Activated naive CD4-positive, alpha-beta T cell treated with anti-CD3 and anti-CD28 coated beads for 36 hours (primary cell): Measurements from ENCODE around the gene SPRYD7. TPM values are rescaled to one million over a fixed set of nuclear protein-coding genes. Genes with fewer than 3 reads are reported as not detected.
"Not testable (repeated sequence)": the region's sequence is repeated elsewhere in the genome, so short reads cannot be mapped to it uniquely, and the experiment has no call there.

Experiments
- CTCF ChIA-PET: fragments of 350-600 bp; sonication (Branson Sonifier 250); formaldehyde crosslinking; loops from one replicate; lab custom pipeline; 2021; ENCODE audit warnings: antibody characterized with exemption; lab: Charles Lee
- DNase-seq: peaks from one replicate; pipeline ENCODE4 v3.0.0-alpha.2; 2020
- H3K27ac Mint-ChIP-seq: one replicate; pipeline ENCODE4 v1.8.0; 2021; ENCODE audit warnings: mild to moderate bottlenecking, mixed read lengths
- H3K27me3 Mint-ChIP-seq: one replicate; pipeline ENCODE4 v1.8.0; 2021; ENCODE audit warnings: low read depth, mixed read lengths
- H3K36me3 Mint-ChIP-seq: one replicate; pipeline ENCODE4 v1.8.0; 2021; ENCODE audit warnings: low read depth, mixed read lengths
- H3K4me1 Mint-ChIP-seq: one replicate; pipeline ENCODE4 v1.8.0; 2021; ENCODE audit warnings: low read depth, mixed read lengths
- H3K4me3 Mint-ChIP-seq: one replicate; pipeline ENCODE4 v1.8.0; 2021; ENCODE audit warnings: mild to moderate bottlenecking, moderate library complexity, mixed read lengths
- H3K9me3 Mint-ChIP-seq: one replicate; pipeline ENCODE4 v1.8.0; 2021; ENCODE audit warnings: mixed read lengths
- intact Hi-C: fragments of 100-400 bp; cut with micrococcal nuclease; formaldehyde crosslinking; loops from one replicate; pipeline ENCODE4 v1.15.1; 2023
- total RNA-seq, 2 experiments: library from RNA; stranded (reverse); gene quantifications; one replicate each; pipeline ENCODE4 v1.2.3, GENCODE V29; 2021

The SPRYD7 gene
- total RNA-seq, 2 experiments from 2014 or later: 2.5 to 2.6 TPM

DNA sequence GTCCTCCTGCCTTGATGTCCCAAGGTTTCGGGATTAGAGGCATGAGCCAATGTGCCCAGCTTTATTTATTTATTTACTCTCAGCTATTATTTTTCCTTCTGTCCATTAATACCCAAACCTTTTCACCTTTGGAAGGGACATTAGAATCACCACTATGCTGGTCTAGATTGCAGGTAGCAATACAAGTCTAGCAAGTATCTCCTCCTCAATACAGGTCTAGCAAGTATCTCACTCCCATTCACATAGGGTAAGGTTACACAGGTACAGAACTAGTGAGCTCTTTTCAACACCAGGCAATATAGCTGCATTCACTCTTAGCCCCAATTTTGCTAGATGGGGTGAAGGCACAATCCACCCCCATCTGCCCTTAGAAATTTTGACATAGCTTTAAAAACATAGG, 17.4 kb upstream of the SPRYD7 start:
- Mint-ChIP-seq H3K27ac (no peak overlapping the region), H3K36me3 (no peaks in the 10 kb centered on the region), H3K4me1 (no peaks in the 10 kb centered on the region), H3K27me3 (peaks cover 10% of the 10 kb centered on the region), H3K4me3 (no peak overlapping the region), H3K9me3 (peaks cover 4% of the 10 kb centered on the region)
- no peak for DNase-seq
- CTCF ChIA-PET: no interaction called here
- intact Hi-C loops: no loop called here

DNA sequence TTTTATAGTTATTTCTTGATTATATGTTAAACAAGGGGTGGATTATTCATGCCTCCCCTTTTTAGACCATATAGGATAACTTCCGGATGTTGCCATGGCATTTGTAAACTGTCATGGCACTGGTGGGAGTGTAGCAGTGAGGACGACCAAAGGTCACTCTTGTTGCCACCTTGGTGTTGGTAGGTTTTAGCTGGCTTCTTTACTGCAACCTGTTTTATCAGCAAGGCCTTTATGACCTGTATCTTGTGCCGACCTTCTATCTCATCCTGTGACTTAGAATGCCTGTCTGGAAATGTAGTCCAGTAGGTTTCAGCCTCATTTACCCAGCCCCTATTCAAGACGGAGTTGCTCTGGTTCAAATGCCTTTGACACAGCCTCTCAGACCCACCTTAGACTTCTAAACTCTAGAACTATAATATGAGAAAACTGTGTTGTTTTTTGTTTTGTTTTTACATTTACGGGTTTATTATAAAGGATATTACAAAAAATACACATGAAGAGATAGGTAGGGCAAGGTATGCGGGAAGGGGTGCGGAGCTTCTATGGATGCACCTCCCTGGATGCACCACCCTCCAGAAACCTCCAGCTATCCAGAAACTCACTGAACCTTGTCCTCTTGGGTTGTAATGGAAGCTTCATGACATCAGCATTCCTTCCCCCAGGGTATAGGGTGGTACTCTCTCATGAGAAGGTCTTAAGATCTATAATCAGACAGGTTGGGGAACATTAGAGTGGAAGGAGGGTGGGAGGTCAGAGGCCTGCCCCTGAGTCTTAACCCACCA, 15.8 kb upstream of the SPRYD7 start:
- Mint-ChIP-seq H3K27me3 (peaks cover 10% of the 10 kb centered on the region), H3K4me1 (no peaks in the 10 kb centered on the region), H3K9me3 (peaks cover 6% of the 10 kb centered on the region), H3K4me3 (no peak overlapping the region), H3K27ac (no peak overlapping the region), H3K36me3 (no peaks in the 10 kb centered on the region)
- CTCF ChIA-PET: no interaction called here
- no peak for DNase-seq
- intact Hi-C loops: no loop called here

DNA sequence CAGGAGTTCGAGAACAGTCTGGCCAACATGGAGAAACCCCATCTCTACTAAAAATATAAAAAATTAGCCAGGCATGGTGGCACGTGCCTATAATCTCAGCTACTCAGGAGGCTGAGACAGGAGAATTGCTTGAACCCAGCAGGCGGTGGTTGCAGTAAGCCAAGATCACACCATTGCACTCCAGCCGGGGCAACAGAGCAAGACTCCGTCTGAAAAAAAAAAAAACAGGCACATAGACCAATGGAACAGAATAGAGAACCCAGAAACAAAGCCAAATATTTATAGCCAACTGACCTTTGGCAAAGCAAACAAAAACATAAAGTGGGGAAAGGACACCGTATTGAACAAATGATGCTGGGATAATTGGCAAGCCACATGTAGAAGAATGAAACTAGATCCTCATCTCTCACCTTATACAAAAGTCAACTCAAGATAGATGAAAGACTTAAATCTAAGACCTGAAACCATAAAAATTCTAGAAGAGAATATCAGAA, 12.7 kb upstream of the SPRYD7 start:
- CTCF ChIA-PET, H3K27me3 Mint-ChIP-seq, H3K27ac Mint-ChIP-seq, intact Hi-C loops, H3K4me3 Mint-ChIP-seq, H3K9me3 Mint-ChIP-seq, H3K36me3 Mint-ChIP-seq, DNase-seq, H3K4me1 Mint-ChIP-seq: not testable (repeated sequence)

DNA sequence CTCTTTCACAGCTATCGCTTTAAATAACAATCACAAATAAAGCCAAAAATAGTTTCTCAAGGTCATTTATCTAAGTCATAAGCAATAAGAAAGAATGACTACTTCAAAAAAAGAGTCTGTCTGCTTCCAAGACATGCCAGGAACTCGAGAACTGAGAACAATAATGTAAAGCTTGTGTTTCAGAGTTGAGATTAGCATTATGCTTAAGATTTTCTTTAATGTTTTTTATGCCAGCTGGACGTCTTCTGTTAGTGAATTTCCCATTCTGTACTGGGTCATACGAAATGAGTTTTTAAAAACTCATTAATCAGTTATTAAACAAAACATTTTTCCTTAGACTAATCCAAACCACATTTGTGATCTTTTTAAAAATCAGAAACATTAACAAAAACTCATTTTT, 3.2 kb upstream of the SPRYD7 start:
- H3K9me3 Mint-ChIP-seq: no peaks in the 10 kb centered on the region
- peaks cover 2% of the 10 kb centered on the region for H3K27me3 Mint-ChIP-seq
- intact Hi-C loops: loop anchor here (5.0 kb wide), 4 partner anchors 272 to 1863 kb away; partner anchors contain the start of genes DHRS12 and PHF11
- no peak overlapping the region for H3K4me3 Mint-ChIP-seq
- H3K36me3 Mint-ChIP-seq: no peaks in the 10 kb centered on the region
- no peak overlapping the region for H3K27ac Mint-ChIP-seq
- DNase-seq: no peak
- peaks cover 7% of the 10 kb centered on the region for H3K4me1 Mint-ChIP-seq
- CTCF ChIA-PET: no interaction called here

DNA sequence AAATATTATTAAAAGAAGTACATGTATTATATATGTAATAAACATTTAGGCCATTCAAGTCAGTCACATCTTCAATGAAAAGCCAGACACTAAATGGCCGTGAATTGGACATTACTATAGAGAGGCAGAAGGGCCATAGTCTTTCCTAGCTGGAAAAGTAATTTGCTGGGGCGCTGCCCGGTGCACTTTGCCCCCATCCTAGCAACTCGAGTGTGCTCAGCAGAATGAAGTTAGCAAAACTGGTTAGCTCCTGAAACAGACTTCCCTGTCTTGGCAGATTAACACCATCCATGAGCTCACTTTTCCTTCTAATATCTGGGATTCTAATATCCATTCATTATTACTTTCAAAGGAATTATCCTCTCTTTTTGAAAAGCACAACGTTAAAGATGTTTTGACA, 2.8 kb upstream of the SPRYD7 start:
- H3K27ac Mint-ChIP-seq: no peak overlapping the region
- H3K36me3 Mint-ChIP-seq: no peaks in the 10 kb centered on the region
- intact Hi-C loops: loop anchor here (5.0 kb wide), 4 partner anchors 272 to 1863 kb away; partner anchors contain the start of genes DHRS12 and PHF11
- no peak overlapping the region for H3K4me3 Mint-ChIP-seq
- H3K4me1 Mint-ChIP-seq: peaks cover 7% of the 10 kb centered on the region
- no peak for DNase-seq
- CTCF ChIA-PET: no interaction called here
- H3K27me3 Mint-ChIP-seq: peaks cover 2% of the 10 kb centered on the region
- no peaks in the 10 kb centered on the region for H3K9me3 Mint-ChIP-seq

DNA sequence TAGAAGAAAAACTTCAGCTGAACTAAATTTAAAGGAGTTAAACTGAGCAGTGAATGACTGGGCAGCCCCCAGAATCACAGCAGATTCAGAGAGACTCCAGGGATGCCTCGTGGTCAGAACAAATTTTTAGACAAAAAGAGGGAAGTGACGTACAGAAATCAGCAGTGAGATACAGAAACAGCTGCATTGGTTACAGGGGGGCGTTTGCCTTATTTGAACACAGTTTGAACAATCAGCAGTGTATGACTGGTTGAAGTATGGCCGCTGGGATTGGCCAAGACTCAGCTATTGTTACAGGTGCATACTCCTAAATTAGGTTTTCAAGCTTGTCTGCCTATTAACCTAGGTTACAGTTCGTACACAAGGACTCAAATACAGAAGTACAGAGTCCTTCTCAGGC, 2.2 kb upstream of the SPRYD7 start:
- peaks cover 7% of the 10 kb centered on the region for H3K4me1 Mint-ChIP-seq
- H3K9me3 Mint-ChIP-seq: no peaks in the 10 kb centered on the region
- no peak for DNase-seq
- CTCF ChIA-PET: no interaction called here
- H3K27ac Mint-ChIP-seq: no peak overlapping the region
- no peak overlapping the region for H3K4me3 Mint-ChIP-seq
- intact Hi-C loops: loop anchor here (5.0 kb wide), 4 partner anchors 271 to 1864 kb away; partner anchors contain the start of genes DHRS12 and PHF11
- peaks cover 2% of the 10 kb centered on the region for H3K27me3 Mint-ChIP-seq
- no peaks in the 10 kb centered on the region for H3K36me3 Mint-ChIP-seq

DNA sequence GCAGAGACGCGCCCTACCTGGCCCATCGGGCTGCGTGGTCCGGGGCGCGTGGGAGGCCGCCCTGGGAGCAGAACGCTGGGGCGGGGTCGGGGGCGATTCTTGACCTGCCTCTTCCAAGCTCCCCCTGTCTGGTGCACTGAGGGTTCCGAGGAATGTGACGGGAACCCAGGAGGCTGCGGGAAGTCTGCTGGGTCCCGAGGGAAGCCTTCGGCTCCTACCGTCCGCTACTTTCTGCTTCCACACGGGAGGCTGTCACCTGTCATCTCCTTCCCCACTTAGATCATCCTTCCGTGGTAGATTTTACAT, 781 bp upstream of the SPRYD7 start:
- Mint-ChIP-seq H3K27ac (no peak overlapping the region), H3K4me3 (peak overlapping the region; percentile 90), H3K9me3 (no peaks in the 10 kb centered on the region), H3K4me1 (peaks cover 7% of the 10 kb centered on the region), H3K27me3 (peaks cover 2% of the 10 kb centered on the region), H3K36me3 (no peaks in the 10 kb centered on the region)
- DNase-seq: no peak
- CTCF ChIA-PET: interaction anchor here (0.9 to 1.9 kb wide), 9 partner anchors 11 to 974 kb away, joined by 3 to 7 read pairs (median 4); partner anchors contain the start of gene EBPL
- intact Hi-C loops: loop anchor here (1.0 to 5.0 kb wide), 14 partner anchors 60 to 1865 kb away; partner anchors contain the start of genes CAB39L, DHRS12, EBPL and PHF11

DNA sequence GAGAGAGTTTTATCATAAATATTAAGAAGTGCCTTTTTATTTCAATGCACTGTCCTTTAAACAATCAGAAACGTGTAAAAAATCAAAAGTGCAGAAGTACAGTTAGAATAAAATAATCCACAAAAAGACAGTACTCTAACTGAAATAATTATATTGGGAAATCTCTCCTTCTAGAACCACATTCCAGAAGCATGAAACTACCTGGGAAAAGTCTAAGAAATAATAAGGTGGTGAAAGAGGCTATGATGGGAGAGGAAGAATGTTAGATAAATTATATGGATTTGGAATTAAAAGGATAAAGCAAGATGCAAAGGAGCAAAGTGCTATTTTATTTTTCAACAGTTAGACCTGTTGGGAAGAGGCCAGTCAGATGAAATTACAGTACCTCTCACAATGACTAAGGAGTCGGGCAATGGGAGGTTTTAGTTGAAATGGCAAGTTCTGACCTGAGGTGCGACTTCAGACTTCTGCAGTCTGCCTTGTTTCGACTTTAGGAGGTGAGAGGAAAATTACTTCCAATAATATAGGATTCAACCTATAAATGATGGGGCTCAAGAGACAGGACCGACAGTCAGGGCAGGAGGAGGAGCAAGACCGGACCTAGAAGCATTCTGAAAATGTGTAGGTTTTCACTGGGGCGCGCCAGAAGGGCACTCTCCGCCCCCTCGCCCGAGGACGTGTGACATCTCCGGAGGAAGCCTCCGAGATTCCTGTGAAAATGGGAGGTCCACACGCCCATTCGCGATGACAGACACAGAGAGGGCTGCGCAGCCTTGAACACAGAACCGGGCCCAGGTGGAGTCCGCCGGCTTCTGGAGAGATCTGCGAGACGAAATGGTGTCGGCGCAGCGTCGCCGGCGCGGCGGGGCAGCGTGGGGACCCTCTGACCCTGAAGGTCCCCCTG, 717 bp downstream of the SPRYD7 start:
- CTCF ChIA-PET: interaction anchor here (0.6 to 1.9 kb wide), 9 partner anchors 9 to 976 kb away, joined by 3 to 7 read pairs (median 4); partner anchors contain the start of gene KPNA3
- Mint-ChIP-seq H3K9me3 (no peaks in the 10 kb centered on the region), H3K4me1 (peaks cover 7% of the 10 kb centered on the region), H3K4me3 (peak overlapping the region; percentile 90), H3K36me3 (no peaks in the 10 kb centered on the region), H3K27ac (no peak overlapping the region), H3K27me3 (peaks cover 2% of the 10 kb centered on the region)
- DNase-seq: peak; percentile 34
- intact Hi-C loops: loop anchor here (1.0 to 5.0 kb wide), 14 partner anchors 62 to 1867 kb away; partner anchors contain the start of genes CAB39L, DHRS12, EBPL and PHF11

DNA sequence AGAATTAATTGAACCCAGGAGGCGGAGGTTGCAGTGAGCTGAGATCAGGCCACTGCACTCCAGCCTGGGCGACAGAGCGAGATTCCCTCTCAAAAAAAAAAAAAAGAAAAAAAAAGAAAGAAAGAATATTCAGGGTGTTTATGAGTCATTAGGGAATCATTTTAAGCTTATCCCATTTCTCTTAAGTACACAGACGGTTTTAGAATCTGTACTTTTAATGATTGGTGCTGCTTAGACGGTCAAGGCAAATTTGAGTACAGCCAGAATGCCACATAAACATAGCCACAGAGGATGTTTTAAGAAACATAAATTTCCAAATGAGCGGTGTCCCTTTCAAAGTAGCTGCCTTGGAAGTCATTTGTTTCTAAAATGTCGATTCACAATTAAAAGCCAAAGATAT, 2.6 kb downstream of the SPRYD7 start:
- intact Hi-C loops: no loop called here
- Mint-ChIP-seq H3K27me3 (peaks cover 2% of the 10 kb centered on the region), H3K27ac (no peak overlapping the region), H3K4me1 (peaks cover 7% of the 10 kb centered on the region), H3K4me3 (no peak overlapping the region), H3K36me3 (no peaks in the 10 kb centered on the region), H3K9me3 (no peaks in the 10 kb centered on the region)
- no peak for DNase-seq
- CTCF ChIA-PET: interaction anchor here (0.7 to 1.2 kb wide), 2 partner anchors 26 to 90 kb away, joined by 3 to 5 read pairs; no protein-coding TSS in a partner anchor

DNA sequence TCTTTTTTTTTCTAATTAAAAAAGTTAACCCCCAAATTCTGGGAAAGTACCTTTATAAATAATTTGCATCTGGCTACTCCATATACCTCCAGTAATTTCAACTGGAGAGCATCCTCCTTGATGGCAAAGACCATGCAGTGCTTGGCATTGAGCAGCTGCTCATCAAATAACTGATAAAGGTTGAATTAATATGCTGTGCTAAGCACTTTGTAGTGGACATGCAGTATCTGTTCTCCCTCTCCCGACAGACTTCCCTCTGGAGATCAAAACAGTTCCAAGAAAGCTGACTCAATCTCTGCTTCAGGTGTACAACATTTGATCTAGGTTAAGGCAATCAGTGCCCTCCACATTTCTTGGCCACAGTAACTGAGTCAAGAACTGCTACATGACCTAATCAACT, 3.3 kb downstream of the SPRYD7 start:
- no peaks in the 10 kb centered on the region for H3K27me3 Mint-ChIP-seq
- H3K36me3 Mint-ChIP-seq: no peaks in the 10 kb centered on the region
- H3K27ac Mint-ChIP-seq: no peak overlapping the region
- CTCF ChIA-PET: no interaction called here
- DNase-seq: no peak
- H3K4me1 Mint-ChIP-seq: peaks cover 7% of the 10 kb centered on the region
- H3K4me3 Mint-ChIP-seq: no peak overlapping the region
- intact Hi-C loops: no loop called here
- no peaks in the 10 kb centered on the region for H3K9me3 Mint-ChIP-seq

DNA sequence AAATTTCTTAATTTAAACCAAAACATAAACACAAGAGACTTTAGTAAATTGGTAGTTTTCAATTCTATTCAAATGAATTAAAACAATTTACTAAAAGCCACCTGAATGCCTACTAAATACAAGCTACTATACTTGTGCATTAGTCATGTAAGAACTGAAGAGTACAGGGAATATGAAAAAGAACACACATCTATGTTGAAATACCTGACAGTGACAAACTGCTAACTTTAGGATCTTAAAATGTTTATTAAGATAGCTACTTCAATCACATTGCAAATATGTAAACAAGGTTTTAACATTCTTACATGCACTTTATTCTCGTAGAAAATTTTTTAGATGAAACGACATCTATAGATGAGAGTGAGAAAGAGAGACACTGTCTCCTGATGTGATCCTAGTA, 4.1 kb downstream of the SPRYD7 start:
- Mint-ChIP-seq H3K4me1 (peaks cover 9% of the 10 kb centered on the region), H3K36me3 (no peaks in the 10 kb centered on the region), H3K4me3 (no peak overlapping the region), H3K27me3 (no peaks in the 10 kb centered on the region), H3K9me3 (no peaks in the 10 kb centered on the region), H3K27ac (no peak overlapping the region)
- no peak for DNase-seq
- CTCF ChIA-PET: interaction anchor here (0.5 to 1.0 kb wide), 2 partner anchors 10 to 17 kb away, joined by 3 to 4 read pairs; no protein-coding TSS in a partner anchor
- intact Hi-C loops: no loop called here

DNA sequence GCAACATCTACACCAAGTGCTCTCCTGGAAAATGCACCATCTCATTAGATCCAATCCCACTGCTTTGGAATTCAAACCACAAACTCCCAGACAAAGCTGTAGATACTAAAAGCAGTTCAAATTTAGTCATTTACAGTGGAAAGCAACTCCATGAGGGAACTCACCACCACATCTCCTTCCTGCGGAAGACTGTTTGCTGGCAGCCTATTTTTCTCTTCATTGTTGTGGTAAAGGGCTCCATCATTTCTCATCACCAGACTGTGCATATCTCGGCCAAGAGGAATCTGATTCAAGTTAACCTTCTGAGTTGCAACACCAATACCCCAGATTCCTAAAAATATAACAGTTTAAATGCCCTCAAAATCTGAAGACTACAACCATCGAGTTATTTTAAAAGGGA, 8.4 kb downstream of the SPRYD7 start:
- CTCF ChIA-PET: interaction anchor here (0.5 to 0.8 kb wide), 2 partner anchors 11 to 16 kb away, joined by 4 to 6 read pairs; no protein-coding TSS in a partner anchor
- H3K9me3 Mint-ChIP-seq: no peaks in the 10 kb centered on the region
- no peak for DNase-seq
- intact Hi-C loops: no loop called here
- H3K27ac Mint-ChIP-seq: no peak overlapping the region
- H3K27me3 Mint-ChIP-seq: no peaks in the 10 kb centered on the region
- no peak overlapping the region for H3K4me3 Mint-ChIP-seq
- H3K36me3 Mint-ChIP-seq: peaks cover 10% of the 10 kb centered on the region
- peaks cover 3% of the 10 kb centered on the region for H3K4me1 Mint-ChIP-seq
